Endothelial cell of hepatic sinusoid (primary cell): ENCODE measurements around the gene CCDC121.

Experiments
- in situ Hi-C: cut with HindIII; loops from 2 replicates; pipeline ENCODE4 v1.10.0; 2017; ENCODE audit warnings: low sequenced_read_pairs

The CCDC121 gene

DNA sequence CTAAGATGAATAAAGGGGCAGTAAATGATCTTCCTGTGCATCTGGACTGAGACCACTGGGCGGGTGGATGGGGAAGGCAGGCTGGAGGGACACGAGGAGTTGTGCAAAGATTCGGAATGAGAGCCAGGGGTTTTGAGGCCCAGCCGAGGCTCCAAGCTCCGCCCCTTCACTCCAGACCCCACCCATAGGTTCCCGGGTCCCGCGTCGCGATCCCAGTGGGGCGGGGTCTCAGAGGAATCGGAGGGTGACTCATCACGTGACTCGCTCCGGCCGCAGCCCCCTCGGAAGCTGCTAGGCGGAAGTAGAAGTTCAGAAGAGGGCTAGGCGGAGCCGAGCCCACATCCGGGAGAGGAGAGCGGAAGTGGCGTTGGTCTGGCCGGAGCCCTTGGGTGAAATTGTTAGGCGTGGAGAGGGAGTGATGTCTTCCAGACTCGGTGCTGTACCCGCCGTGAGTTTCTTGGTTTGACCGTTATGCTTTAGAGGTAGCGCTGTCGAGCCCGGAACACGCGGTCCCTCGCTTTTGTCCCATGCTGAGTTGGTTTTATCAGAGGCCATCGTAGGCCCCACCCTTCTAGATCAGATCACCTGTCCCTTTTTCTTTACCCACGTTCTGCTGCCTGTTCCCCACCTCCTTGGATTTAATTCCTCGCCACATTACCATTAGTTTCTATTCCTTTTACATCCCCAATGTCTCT, 46.0 kb downstream of the CCDC121 start, which contains the start of gene ZNF512:
ZNF512 (plus strand) TSS at position 348 of the 695 bp plus-strand sequence; CDS start at position 419, 71 bp downstream.
- in situ Hi-C loops = no loop called here

DNA sequence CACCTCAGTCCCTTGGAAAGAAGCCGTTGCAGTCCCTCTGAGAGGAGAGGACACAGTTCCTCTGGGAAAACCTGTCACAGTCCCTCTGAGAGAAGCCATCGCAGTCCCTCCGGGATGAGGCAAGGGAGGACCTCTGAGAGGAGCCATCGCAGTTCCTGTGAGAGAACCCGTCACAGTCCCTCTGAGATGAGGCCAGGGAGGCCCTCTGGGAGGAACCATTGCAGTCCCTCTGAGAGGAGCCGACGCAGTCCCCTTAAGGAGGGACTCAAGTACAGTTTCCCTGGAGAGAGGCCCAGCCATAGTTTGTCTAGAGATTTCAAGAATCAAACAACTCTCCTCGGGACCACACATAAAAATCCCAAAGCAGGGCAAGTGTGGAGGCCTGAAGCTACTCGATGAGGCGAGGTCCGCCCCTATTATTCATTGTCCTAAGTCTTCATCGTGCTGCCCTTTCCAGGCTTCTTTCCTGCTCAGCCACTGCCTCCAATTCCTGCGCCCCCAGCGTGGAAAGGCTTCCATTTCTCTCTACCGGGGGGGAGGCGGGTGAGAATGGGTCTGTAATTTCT, 46.6 kb downstream of the CCDC121 start:
- in situ Hi-C loops = no loop called here

DNA sequence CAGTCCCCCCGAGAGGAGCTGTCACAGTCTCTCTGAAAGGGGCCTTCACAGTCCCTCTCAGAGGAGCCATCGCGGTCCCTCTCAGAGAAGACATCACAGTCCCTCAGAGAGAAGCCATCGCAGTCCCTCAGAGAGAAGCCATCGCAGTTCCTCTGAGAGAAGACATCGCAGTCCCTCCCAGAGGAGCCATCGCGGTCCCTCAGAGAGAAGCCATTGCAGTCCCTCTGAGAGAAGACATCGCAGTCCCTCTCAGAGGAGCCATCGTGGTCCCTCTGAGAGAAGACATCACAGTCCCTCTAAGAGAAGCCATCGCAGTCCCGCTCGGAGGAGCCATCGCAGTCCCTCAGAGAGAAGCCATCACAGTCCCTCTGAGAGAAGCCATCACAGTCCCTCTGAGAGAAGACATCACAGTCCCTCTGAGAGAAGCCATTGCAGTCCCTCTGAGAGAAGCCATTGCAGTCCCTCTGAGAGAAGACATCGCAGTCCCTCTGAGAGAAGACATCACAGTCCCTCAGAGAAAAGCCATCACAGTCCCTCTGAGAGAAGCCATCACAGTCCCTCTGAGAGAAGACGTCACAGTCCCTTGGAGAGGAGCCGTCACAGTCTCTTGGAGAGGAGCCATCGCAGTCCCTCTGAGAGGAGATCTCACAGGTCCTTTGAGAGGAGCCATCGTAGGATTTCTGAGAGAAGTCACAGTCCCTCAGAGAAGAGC, 47.2 kb downstream of the CCDC121 start:
- in situ Hi-C loops = no loop called here
